Activated T-helper 9 cell treated with anti-CD3 and anti-CD28 coated beads, Interleukin-2, amount 50 U/mL, for 16 hours (primary cell): ENCODE results near the gene RTL1.

Experiments used
- DNase-seq: peaks from one replicate; pipeline ENCODE4 v3.0.0-alpha.2; 2020; ENCODE audit warnings: low read depth

RTL1 gene

GRCh38 chr14:100903672-100904185 lies at the start of gene RTL1:
Gene RTL1, minus strand, starts transcription at chr14:100903722. Its CDS starts 18,934 bp downstream, at chr14:100884788.
- DNase-seq = no peak

- DNase-seq = no peak
Measured at GRCh38 chr14:100950024-100950423, 46.5 kb upstream of the RTL1 start.

GRCh38 chr14:100944052-100944451 lies 40.5 kb upstream of the RTL1 start:
- DNase-seq = no peak

- DNase-seq = no peak
Measured at GRCh38 chr14:100930270-100930669, 26.7 kb upstream of the RTL1 start.

GRCh38 chr14:100915560-100915959 lies 12.0 kb upstream of the RTL1 start:
- no peak for DNase-seq

GRCh38 chr14:100914597-100915021 lies 11.1 kb upstream of the RTL1 start:
- no peak for DNase-seq

GRCh38 chr14:100911665-100912316 lies 8.3 kb upstream of the RTL1 start:
- no peak for DNase-seq

- DNase-seq = no peak
Measured at GRCh38 chr14:100910888-100911664, 7.6 kb upstream of the RTL1 start.

- no peak for DNase-seq
Measured at GRCh38 chr14:100909439-100909838, 5.9 kb upstream of the RTL1 start.

- DNase-seq = no peak
Measured at GRCh38 chr14:100907240-100907639, 3.7 kb upstream of the RTL1 start.

- no peak for DNase-seq
Measured at GRCh38 chr14:100906420-100906819, 2.9 kb upstream of the RTL1 start.

- no peak for DNase-seq
Measured at GRCh38 chr14:100905166-100905565, 1.6 kb upstream of the RTL1 start.

GRCh38 chr14:100904307-100905087 lies 975 bp upstream of the RTL1 start:
- no peak for DNase-seq

- DNase-seq = no peak
Measured at GRCh38 chr14:100903134-100903468, 421 bp downstream of the RTL1 start.

GRCh38 chr14:100902295-100903133 lies 1.0 kb downstream of the RTL1 start:
- DNase-seq = no peak

GRCh38 chr14:100901391-100902183 lies 1.9 kb downstream of the RTL1 start:
- DNase-seq = no peak

GRCh38 chr14:100900837-100901390 lies 2.6 kb downstream of the RTL1 start:
- DNase-seq = no peak

- no peak for DNase-seq
Measured at GRCh38 chr14:100899884-100900771, 3.4 kb downstream of the RTL1 start.
